ENCODE measurements around the gene PKHD1. TPM values are rescaled to one million over a fixed set of nuclear protein-coding genes. Genes with fewer than 3 reads are reported as not detected.

Gene PKHD1
- total RNA-seq, 4 donors from 2014 or later, result 0.16 to 0.60 (median 0.32) TPM

DNA sequence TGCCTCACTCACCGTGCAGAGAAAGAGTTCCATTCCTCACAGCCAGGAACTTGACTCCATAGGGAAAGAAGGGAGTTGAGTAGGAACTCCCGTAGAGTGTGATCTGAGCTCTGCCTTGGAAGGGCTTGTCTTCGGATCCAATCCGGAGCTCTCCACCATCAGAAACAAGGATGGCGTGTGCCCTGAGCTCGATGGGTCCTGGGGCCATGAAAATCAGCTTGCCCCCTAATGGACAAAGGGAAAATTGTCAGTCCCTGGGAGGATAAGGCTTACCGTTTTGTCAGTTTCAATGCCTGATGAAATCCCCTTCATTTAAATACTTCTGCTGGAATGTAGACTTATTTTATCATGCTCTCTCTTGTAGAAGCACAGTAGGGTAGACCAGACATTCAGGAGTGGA lies 153.3 kb downstream of the PKHD1 start:
- TF ChIP-seq, protein P1, sequence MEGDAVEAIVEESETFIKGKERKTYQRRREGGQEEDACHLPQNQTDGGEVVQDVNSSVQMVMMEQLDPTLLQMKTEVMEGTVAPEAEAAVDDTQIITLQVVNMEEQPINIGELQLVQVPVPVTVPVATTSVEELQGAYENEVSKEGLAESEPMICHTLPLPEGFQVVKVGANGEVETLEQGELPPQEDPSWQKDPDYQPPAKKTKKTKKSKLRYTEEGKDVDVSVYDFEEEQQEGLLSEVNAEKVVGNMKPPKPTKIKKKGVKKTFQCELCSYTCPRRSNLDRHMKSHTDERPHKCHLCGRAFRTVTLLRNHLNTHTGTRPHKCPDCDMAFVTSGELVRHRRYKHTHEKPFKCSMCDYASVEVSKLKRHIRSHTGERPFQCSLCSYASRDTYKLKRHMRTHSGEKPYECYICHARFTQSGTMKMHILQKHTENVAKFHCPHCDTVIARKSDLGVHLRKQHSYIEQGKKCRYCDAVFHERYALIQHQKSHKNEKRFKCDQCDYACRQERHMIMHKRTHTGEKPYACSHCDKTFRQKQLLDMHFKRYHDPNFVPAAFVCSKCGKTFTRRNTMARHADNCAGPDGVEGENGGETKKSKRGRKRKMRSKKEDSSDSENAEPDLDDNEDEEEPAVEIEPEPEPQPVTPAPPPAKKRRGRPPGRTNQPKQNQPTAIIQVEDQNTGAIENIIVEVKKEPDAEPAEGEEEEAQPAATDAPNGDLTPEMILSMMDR (IDR thresholded peaks at IDR 0.05), result no peak
- TF ChIP-seq POLR2A (IDR thresholded peaks at IDR 0.05) (no peak), EP300 (IDR thresholded peaks at IDR 0.05; ENCODE audit: low read depth) (no peak), POLR2AphosphoS5 (IDR thresholded peaks at IDR 0.05) (no peak)
- WGBS, 2 donors (ENCODE audit: low coverage in 1 of 2), result 78% methylated on average over 7 of the region's 7 CpGs; no CpG with 5 or more reads in 1 of the 2 donors
- Histone ChIP-seq H3K27me3 (no peaks in the 10 kb centered on the region), H3K4me3 (no peak overlapping the region), H3K4me1 (no peaks in the 10 kb centered on the region), H3K36me3 (no peaks in the 10 kb centered on the region), H3K27ac (no peak overlapping the region), H3K9me3 (no peaks in the 10 kb centered on the region)
- in situ Hi-C loops (cut with MboI; ENCODE audit: low pct_ligation_motif_present in 1 of 4, low pct_unique_long_range_greater_than_20kb in 1 of 4, low sequenced_read_pairs in 3 of 4) (no loop called here), intact Hi-C loops (cut with DNase I; ENCODE audit: low total_unique reads) (no loop called here)
- DNase-seq, result no peak

DNA sequence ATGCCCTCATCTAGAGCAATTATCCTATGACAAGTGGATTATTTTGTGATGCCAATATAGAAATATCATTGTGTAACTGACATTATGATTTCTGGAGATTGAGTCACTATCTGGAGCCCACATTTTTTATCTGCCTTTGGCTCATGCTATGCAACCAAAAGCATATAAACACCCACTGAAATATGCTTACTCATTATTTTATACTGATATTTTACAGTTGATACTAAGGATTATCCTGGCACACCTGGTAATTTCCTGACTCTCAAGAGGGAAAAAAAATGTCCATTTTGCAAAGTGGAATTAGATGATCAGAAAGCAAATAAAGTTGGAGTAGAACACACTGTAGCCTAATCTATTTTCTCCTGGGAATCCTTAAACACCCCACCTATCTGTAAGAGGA lies 154.5 kb downstream of the PKHD1 start:
- in situ Hi-C loops (cut with MboI; ENCODE audit: low pct_ligation_motif_present in 1 of 4, low pct_unique_long_range_greater_than_20kb in 1 of 4, low sequenced_read_pairs in 3 of 4), result no loop called here

GRCh38 chr6:51930602-51931001 lies 156.8 kb downstream of the PKHD1 start:
- intact Hi-C loops (cut with DNase I; ENCODE audit: low total_unique reads) (no loop called here), in situ Hi-C loops (cut with MboI; ENCODE audit: low pct_ligation_motif_present in 1 of 4, low pct_unique_long_range_greater_than_20kb in 1 of 4, low sequenced_read_pairs in 3 of 4) (no loop called here)
- Histone ChIP-seq H3K4me3 (no peak overlapping the region), H3K27ac (no peak overlapping the region), H3K4me1 (no peaks in the 10 kb centered on the region), H3K27me3 (no peaks in the 10 kb centered on the region), H3K9me3 (no peaks in the 10 kb centered on the region), H3K36me3 (no peaks in the 10 kb centered on the region)
- no peak for DNase-seq
- no peak for TF ChIP-seq EP300 (IDR thresholded peaks at IDR 0.05; ENCODE audit: low read depth)
- TF ChIP-seq, protein P1 (IDR thresholded peaks at IDR 0.05), result no peak
- no peak for TF ChIP-seq POLR2AphosphoS5 (IDR thresholded peaks at IDR 0.05)
- TF ChIP-seq POLR2A (IDR thresholded peaks at IDR 0.05), result no peak
- WGBS, 2 donors (ENCODE audit: low coverage in 1 of 2), result 73 to 80% methylated on average over 3 of the region's 3 CpGs

More for the DNA sequence above, 154.5 kb downstream of the PKHD1 start:
- Histone ChIP-seq H3K36me3 (no peaks in the 10 kb centered on the region), H3K9me3 (no peaks in the 10 kb centered on the region), H3K4me3 (no peak overlapping the region), H3K27me3 (no peaks in the 10 kb centered on the region), H3K27ac (no peak overlapping the region), H3K4me1 (no peaks in the 10 kb centered on the region)
- intact Hi-C loops (cut with DNase I; ENCODE audit: low total_unique reads), result no loop called here
- no peak for DNase-seq
- TF ChIP-seq POLR2AphosphoS5 (IDR thresholded peaks at IDR 0.05) (no peak), POLR2A (IDR thresholded peaks at IDR 0.05) (no peak), EP300 (IDR thresholded peaks at IDR 0.05; ENCODE audit: low read depth) (no peak)
- TF ChIP-seq, protein P1 (IDR thresholded peaks at IDR 0.05), result no peak

DNA sequence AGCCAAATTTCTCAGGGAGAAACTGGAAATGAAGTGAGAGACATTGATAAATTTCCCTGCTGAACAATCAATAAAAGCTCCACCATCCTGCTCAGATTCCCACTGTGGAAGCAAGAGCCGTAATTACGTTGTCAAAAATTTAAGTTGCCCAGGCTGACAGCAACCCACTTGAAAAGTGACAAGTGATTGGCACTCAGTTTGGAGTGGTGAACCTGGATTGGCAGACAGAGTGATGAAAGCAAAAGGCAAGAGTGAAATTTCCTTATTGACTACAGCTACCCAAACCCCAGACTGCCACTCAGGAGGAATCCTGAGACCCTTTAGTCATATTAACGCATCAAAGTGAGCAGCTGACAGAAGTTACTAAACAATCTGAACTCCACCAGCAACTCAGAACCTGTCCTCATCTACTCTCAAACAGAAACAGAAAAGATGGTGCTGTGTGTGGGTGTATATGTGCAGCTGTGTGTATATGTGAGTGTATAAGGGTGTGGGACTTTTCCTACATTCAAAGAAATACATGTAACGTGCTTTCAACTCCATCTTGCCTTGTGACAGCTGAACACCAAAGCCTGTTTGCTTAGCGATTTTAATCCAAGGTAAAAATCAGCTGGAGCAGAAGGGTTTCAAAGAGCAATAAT lies 157.4 kb downstream of the PKHD1 start:
- 89 to 90% methylated on average over 4 to 5 of the region's 5 CpGs for WGBS, 2 donors (ENCODE audit: low coverage in 1 of 2)
- Histone ChIP-seq H3K27me3 (no peaks in the 10 kb centered on the region), H3K4me1 (no peaks in the 10 kb centered on the region), H3K27ac (no peak overlapping the region), H3K4me3 (no peak overlapping the region), H3K9me3 (no peaks in the 10 kb centered on the region), H3K36me3 (no peaks in the 10 kb centered on the region)
- TF ChIP-seq POLR2AphosphoS5 (IDR thresholded peaks at IDR 0.05) (no peak), POLR2A (IDR thresholded peaks at IDR 0.05) (no peak)
- in situ Hi-C loops (cut with MboI; ENCODE audit: low pct_ligation_motif_present in 1 of 4, low pct_unique_long_range_greater_than_20kb in 1 of 4, low sequenced_read_pairs in 3 of 4) (no loop called here), intact Hi-C loops (cut with DNase I; ENCODE audit: low total_unique reads) (no loop called here)
- DNase-seq, result no peak

- DNase-seq, result no peak
- WGBS, 2 donors (ENCODE audit: low coverage in 1 of 2), result 45 to 57% methylated on average over 2 to 3 of the region's 3 CpGs
- intact Hi-C loops (cut with DNase I; ENCODE audit: low total_unique reads), result no loop called here
- no peak overlapping the region for H3K27ac ChIP-seq
- H3K4me3 ChIP-seq, result no peak overlapping the region
- no peaks in the 10 kb centered on the region for H3K4me1 ChIP-seq
- H3K27me3 ChIP-seq, result no peaks in the 10 kb centered on the region
- H3K9me3 ChIP-seq, result no peaks in the 10 kb centered on the region
- H3K36me3 ChIP-seq, result no peaks in the 10 kb centered on the region
- TF ChIP-seq POLR2AphosphoS5 (IDR thresholded peaks at IDR 0.05), result no peak
- TF ChIP-seq EP300 (IDR thresholded peaks at IDR 0.05; ENCODE audit: low read depth), result no peak
- TF ChIP-seq, protein P1 (IDR thresholded peaks at IDR 0.05), result no peak
- TF ChIP-seq POLR2A (IDR thresholded peaks at IDR 0.05), result no peak
- in situ Hi-C loops (cut with MboI; ENCODE audit: low pct_ligation_motif_present in 1 of 4, low pct_unique_long_range_greater_than_20kb in 1 of 4, low sequenced_read_pairs in 3 of 4), result no loop called here
These were observed 159.1 kb downstream of the PKHD1 start for GRCh38 chr6:51928320-51928719.
